HG02763 (cell line): Measurements from ENCODE around the gene DACT2.
"Not testable (repeated sequence)": the region's sequence is repeated elsewhere in the genome, so short reads cannot be mapped to it uniquely, and the experiment has no call there.

Experiments
- ATAC-seq: cut with Tn5 transposase; IDR thresholded peaks from one replicate; pipeline ENCODE4 v1.9.1; 2021; ENCODE audit warnings: mild to moderate bottlenecking, moderate library complexity; ENCODE audit not compliant: unreplicated experiment

Gene DACT2

GRCh38 chr6:168305096-168305749, 14.4 kb downstream of the DACT2 start:
- ATAC-seq = no peak

DNA sequence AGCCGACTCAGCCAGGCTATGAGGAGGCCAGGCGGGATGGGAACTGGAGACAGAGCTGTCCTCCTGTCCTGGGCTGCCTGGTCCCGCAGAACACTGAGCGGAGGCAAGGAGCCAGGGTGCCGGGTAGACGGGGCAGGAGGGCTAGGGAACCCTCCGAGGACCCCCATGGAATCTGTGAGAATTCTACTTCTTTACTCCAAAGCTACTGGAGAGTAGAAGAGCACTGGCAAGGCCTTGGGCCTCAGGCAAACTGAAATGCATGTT, 14.9 kb downstream of the DACT2 start:
- ATAC-seq = no peak

DNA sequence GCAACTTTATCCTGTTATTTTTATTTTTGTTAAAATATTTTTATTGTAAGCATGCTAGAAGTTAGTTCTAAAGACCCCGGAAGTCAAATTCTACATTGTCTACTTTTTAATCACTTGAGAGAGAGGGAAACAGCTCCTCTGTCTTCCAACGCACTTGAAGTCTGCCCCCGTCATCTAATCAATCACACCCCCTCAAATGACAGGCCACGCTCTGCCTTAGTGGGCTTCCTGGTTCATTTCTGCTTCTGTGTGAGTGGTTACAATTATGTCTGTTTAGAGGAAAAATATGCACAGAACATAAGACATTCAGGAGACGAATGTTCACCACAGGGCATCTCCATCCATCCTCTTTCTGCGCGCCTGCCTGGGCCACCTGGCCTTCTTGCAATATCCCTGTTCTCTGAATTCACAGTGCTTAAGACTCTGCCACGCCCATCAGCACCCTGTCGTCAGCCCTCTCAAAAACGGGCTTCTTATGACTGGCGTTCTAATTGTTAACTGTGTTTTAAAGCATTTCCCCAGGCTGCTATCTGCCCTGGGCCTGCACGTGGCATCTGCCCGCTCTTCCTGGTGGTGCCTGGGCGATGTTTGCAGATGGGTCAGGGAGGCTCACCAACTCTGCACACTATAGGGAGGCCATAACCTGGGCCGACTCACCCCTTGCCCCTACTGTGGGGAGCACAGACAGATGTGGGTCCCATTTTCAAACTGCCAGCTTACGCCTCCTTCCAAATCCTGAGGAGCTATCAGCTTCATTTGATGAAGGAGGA, 15.4 kb downstream of the DACT2 start:
- ATAC-seq = no peak

GRCh38 chr6:168302534-168302933, 17.0 kb downstream of the DACT2 start:
- ATAC-seq = no peak

GRCh38 chr6:168301648-168302398, 17.8 kb downstream of the DACT2 start:
- ATAC-seq = no peak

DNA sequence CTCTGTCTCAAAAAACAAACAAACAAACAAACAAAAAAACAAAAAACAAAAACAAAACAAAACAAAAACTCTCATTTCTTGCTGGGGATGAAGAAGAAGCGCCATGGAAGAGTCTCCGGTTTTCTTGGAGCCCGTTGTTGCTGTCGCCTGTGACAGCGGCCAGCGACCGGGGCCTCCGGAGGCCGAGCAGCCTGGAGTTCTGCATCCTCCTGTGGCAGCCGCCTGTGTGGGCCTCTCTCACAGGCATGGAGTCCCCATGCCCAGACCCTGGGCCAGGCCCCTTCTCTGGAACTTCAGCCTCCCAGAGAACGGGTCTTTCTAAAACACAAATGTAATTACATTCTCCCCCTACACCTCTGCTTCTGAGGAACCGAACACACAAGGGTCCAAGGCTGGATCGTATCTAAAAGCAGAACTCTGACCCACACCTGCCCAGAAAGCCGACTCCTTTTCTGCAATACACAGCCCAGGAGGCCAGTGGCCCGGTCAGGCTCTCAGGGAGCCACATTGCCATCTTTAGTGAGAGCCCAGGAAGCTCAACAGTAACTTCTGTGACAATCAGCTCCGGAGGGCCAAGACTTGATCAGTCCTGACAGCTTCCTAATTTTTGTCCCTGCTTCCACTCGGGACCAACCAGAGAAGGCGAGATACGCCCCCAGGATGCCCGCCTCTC, 18.5 kb downstream of the DACT2 start:
- no peak for ATAC-seq

GRCh38 chr6:168299541-168300511, 19.8 kb downstream of the DACT2 start:
- ATAC-seq = no peak

- ATAC-seq = no peak
Observed at GRCh38 chr6:168297643-168298042, 21.9 kb downstream of the DACT2 start.

GRCh38 chr6:168294901-168295300, 24.7 kb downstream of the DACT2 start:
- ATAC-seq = no peak

- ATAC-seq = no peak
Observed at GRCh38 chr6:168293636-168294530, 25.7 kb downstream of the DACT2 start.

DNA sequence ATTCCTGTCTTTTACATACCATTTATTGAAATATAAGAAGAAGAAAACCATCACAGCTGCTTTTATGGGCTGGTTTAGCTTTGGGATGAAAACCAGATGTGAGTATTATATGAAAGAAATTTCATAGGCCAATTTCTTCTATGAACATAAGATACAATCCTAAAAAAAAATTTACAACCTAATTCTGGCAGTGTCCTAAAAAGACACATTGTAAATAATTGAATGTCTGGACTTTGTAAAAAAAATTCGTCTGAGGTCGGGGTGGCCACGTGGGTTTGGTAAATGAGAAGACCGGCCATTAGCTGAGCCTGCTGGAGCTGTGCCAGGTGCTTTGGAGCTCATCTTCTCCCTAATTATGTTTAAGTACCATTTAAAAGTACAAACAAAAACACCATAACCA, 26.8 kb downstream of the DACT2 start:
- ATAC-seq = no peak

GRCh38 chr6:168291450-168291849, 28.1 kb downstream of the DACT2 start:
- ATAC-seq = no peak

DNA sequence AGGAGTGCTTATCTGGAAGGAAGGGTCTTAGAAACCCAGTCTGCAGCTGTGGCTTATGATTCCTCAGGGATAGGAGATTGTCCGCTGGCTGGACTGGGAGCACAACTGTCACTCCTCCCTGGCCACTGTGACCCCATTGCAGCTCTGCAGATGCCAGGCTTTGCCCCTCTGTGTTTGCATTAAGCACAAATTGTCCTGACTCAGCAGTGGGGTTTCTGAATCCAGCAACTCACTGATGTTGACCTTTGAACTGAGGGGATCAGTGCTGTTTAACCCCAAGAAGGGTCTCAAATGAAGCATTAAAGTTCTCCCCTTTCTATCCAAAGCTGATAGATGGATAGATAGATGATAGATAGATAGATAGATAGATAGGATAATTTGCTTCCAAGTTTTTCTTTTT, 29.5 kb downstream of the DACT2 start:
- ATAC-seq = no peak

GRCh38 chr6:168289571-168289962, 30.0 kb downstream of the DACT2 start:
- ATAC-seq = no peak

GRCh38 chr6:168288781-168289570, 30.6 kb downstream of the DACT2 start:
- no peak for ATAC-seq

- not testable (repeated sequence) for ATAC-seq
Observed at GRCh38 chr6:168287460-168287859, 32.1 kb downstream of the DACT2 start.

DNA sequence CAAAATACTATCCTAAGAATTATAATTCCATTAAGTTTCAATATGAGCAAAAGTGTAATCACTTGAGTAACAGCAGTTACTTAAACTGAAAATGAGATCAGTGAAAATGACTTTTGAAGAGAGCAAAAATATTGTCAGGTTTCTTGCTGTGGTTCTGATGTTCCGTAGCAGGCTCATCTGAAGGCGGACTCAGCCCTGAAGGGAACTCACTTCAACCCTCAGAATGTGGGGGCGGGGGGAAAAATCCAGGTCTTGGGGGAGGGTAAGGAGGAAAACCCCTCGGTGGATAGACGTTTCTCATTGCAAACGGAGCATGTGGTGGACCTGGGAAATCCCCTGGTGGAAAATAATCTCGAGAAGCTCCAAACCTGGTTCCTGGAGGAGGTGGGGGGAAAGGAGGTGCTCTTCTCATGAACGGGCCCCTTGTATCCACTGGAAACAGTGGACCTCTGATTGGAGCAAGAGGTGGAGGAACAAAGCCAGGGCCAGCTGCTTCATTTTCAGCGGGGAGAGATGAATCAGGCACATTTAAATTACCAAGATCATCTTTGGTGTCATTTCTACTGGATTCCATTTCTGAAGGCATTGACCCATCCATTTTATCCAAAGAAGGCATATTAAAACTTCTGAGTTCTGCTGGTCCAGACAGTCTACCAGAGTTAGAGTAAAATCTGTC, 32.7 kb downstream of the DACT2 start:
- not testable (repeated sequence) for ATAC-seq

GRCh38 chr6:168286116-168286515, 33.5 kb downstream of the DACT2 start:
- no peak for ATAC-seq
